Panc1 (cell line): Measurements from ENCODE around the gene SLC6A11. TPM values are rescaled to one million over a fixed set of nuclear protein-coding genes. Genes with fewer than 3 reads are reported as not detected.

ENCODE experiments used
- ATAC-seq: fragments of 200-7000 bp; cut with Tn5 transposase; 2 replicates; pipeline ENCODE4 v1.9.1; 2020; ENCODE audit warnings: mild to moderate bottlenecking, moderate library complexity
- BruUV-seq: library from RNA; stranded (reverse); fragments of 400-500 nt; replicated peaks from 2 replicates; lab custom pipeline; 2021; lab: Mats Ljungman, UMichigan
- CTCF ChIA-PET: fragments of 300-600 bp; sonication (Branson Sonifier 250); formaldehyde crosslinking; loops from one replicate; lab custom pipeline; 2022; ENCODE audit warnings: antibody characterized with exemption; lab: Charles Lee
- POLR2A ChIA-PET: fragments of 300-600 bp; sonication (Branson Sonifier 250); formaldehyde crosslinking; loops from one replicate; lab custom pipeline; 2022; ENCODE audit warnings: antibody characterized with exemption; lab: Charles Lee
- DNase-seq: peaks from one replicate; pipeline ENCODE4 v3.0.0-alpha.2; 2010; ENCODE audit warnings: low read depth, low spot score
- H3K27ac ChIP-seq: 2 replicates; pipeline ENCODE4 v1.5.1; 2011; ENCODE audit warnings: mild to moderate bottlenecking, low read length, inconsistent platforms
- H3K27me3 ChIP-seq: fragments of 200-500 bp; sonication (Bioruptor generic); 2 replicates; pipeline ENCODE4 v1.6.0; 2014; ENCODE audit warnings: low read length, inconsistent platforms; ENCODE audit not compliant: control insufficient read depth, insufficient read depth
- H3K36me3 ChIP-seq: fragments of 200-500 bp; sonication (Bioruptor generic); 2 replicates; pipeline ENCODE4 v1.5.1; 2014; ENCODE audit warnings: inconsistent platforms, mild to moderate bottlenecking, low read length, moderate library complexity; ENCODE audit not compliant: control insufficient read depth, insufficient read depth
- H3K4me1 ChIP-seq: 2 replicates; pipeline ENCODE4 v1.5.1; 2011; ENCODE audit warnings: inconsistent platforms, mild to moderate bottlenecking, low read length, moderate library complexity; ENCODE audit not compliant: control insufficient read depth, insufficient read depth
- H3K4me3 ChIP-seq, 2 experiments: 2 replicates each; pipeline ENCODE4 v1.5.1; 2011 to 2012; ENCODE audit warnings: low read depth in 2 of 2, low read length in 2 of 2, mild to moderate bottlenecking in 2 of 2, inconsistent platforms in 1 of 2, moderate library complexity in 1 of 2
- H3K9me3 ChIP-seq: fragments of 200-500 bp; sonication (Bioruptor generic); 2 replicates; pipeline ENCODE4 v1.5.1; 2014; ENCODE audit warnings: low read depth, mild to moderate bottlenecking, inconsistent platforms, low read length, moderate library complexity; ENCODE audit not compliant: control insufficient read depth, insufficient read depth
- POLR2AphosphoS5 ChIP-seq: IDR thresholded peaks from 2 replicates; pipeline ENCODE4 v1.6.1; 2012; ENCODE audit warnings: mild to moderate bottlenecking, low read depth, low read length, moderate library complexity
- SIN3A ChIP-seq: IDR thresholded peaks from 2 replicates; pipeline ENCODE4 v1.6.1; 2012; ENCODE audit warnings: low read depth, mild to moderate bottlenecking, low read length, moderate library complexity, borderline replicate concordance; ENCODE audit not compliant: insufficient read depth
- TCF7L2 ChIP-seq: IDR thresholded peaks from 2 replicates; pipeline ENCODE4 v1.6.1; 2011; ENCODE audit warnings: mild to moderate bottlenecking, low read depth, low read length, inconsistent platforms
- in situ Hi-C: cut with HindIII; loops from 2 replicates; pipeline ENCODE4 v1.10.0; 2016; ENCODE audit warnings: low sequenced_read_pairs, low pct_unique_long_range_greater_than_20kb
- intact Hi-C: fragments of 100-400 bp; cut with micrococcal nuclease; formaldehyde crosslinking; loops from one replicate; pipeline ENCODE4 v1.10.0; 2022; ENCODE audit not compliant: unreplicated experiment
- total RNA-seq: library from RNA; stranded (reverse); gene quantifications from one replicate; pipeline ENCODE4 v1.2.1, GENCODE V29; 2021; ENCODE audit not compliant: unreplicated experiment
- TF ChIP-seq, protein P1 (sequence below): fragments of 450-650 bp; IDR thresholded peaks from 2 replicates; pipeline ENCODE4 v1.5.1; 2017; ENCODE audit warnings: mild to moderate bottlenecking
- TF ChIP-seq, protein P2 (sequence below), 2 experiments: IDR thresholded peaks; 2 replicates each; pipeline ENCODE4 v1.6.1; 2011 to 2012; ENCODE audit warnings: low read depth in 2 of 2, control low read depth in 1 of 2, low read length in 1 of 2, mild to moderate bottlenecking in 1 of 2, moderate library complexity in 1 of 2; ENCODE audit not compliant: insufficient read depth in 1 of 2

Gene SLC6A11
- total RNA-seq, 1 experiment from 2014 or later = not detected

DNA sequence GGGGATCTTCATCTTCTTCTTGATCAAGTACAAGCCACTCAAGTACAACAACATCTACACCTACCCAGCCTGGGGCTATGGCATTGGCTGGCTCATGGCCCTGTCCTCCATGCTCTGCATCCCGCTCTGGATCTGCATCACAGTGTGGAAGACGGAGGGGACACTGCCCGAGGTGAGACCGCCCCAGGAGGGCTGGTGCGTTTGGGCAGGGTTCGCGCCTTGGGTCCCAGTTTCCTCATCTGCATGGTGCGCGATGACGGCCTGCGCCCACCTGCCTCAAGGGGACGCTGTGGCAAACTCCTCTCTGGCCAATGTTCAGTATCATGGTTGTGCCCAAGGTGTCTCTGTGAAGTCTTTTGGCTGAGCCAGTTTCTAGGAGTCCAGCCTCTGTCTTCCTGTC lies 119.0 kb downstream of the SLC6A11 start:
- intact Hi-C loops = no loop called here
- no peaks in the 10 kb centered on the region for H3K9me3 ChIP-seq
- H3K36me3 ChIP-seq = no peaks in the 10 kb centered on the region
- ATAC-seq = no peak
- in situ Hi-C loops = no loop called here
- no peak overlapping the region for H3K27ac ChIP-seq
- H3K27me3 ChIP-seq = no peaks in the 10 kb centered on the region; the same call in 1 of the 2 replicates
- DNase-seq = no peak
- H3K4me3 ChIP-seq = no peak overlapping the region
- POLR2A ChIA-PET = no interaction called here
- TF ChIP-seq, protein P1, sequence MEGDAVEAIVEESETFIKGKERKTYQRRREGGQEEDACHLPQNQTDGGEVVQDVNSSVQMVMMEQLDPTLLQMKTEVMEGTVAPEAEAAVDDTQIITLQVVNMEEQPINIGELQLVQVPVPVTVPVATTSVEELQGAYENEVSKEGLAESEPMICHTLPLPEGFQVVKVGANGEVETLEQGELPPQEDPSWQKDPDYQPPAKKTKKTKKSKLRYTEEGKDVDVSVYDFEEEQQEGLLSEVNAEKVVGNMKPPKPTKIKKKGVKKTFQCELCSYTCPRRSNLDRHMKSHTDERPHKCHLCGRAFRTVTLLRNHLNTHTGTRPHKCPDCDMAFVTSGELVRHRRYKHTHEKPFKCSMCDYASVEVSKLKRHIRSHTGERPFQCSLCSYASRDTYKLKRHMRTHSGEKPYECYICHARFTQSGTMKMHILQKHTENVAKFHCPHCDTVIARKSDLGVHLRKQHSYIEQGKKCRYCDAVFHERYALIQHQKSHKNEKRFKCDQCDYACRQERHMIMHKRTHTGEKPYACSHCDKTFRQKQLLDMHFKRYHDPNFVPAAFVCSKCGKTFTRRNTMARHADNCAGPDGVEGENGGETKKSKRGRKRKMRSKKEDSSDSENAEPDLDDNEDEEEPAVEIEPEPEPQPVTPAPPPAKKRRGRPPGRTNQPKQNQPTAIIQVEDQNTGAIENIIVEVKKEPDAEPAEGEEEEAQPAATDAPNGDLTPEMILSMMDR = no peak
- CTCF ChIA-PET = no interaction called here
- no peaks in the 10 kb centered on the region; the same call in 1 of the 2 replicates for H3K4me1 ChIP-seq
- BruUV-seq = no TSS peak

DNA sequence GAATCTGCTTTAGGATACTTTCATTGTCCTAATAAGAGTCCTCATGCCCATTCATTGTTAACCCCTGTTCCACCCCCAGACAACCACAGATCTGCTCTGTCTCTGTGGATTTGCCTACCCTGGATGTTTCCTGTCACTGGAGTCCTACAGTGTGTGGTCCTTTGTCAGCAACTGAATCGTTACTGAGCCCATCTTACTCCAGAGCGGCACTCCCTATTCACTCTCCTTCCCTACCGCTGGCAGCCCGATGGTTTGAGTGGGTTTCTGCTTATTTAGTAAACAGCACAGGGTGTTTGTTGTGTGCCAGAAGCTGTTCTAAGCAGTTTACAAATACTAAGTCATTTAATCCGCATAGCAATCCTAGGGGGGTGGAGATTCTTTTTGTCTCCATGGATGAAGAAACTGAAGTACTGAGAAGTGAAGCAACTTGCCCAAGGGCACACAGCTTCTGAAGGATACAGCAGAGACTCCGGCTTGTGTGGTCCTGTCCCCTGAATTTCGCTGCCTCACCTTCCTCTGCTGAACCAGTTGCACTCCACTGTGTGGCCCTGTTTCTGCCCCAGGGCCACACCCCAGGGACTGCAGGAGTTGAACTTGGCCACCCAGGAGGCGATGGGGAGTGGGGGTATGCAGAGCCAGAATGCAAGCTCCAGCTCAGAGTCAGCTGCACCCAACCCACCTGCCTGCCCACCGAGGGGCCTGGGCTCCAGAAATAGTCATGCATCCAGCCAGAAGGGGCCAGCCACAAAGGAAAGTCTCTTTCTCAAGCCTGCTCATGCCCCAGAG lies 120.0 kb downstream of the SLC6A11 start:
- ATAC-seq (no peak), DNase-seq (no peak)
- no TSS peak for BruUV-seq
- Histone ChIP-seq H3K4me3 (no peak overlapping the region), H3K27me3 (no peaks in the 10 kb centered on the region; the same call in 1 of the 2 replicates), H3K27ac (no peak overlapping the region), H3K4me1 (no peaks in the 10 kb centered on the region; the same call in 1 of the 2 replicates), H3K36me3 (no peaks in the 10 kb centered on the region), H3K9me3 (no peaks in the 10 kb centered on the region)
- ChIA-PET POLR2A (no interaction called here), CTCF (no interaction called here)
- in situ Hi-C loops = no loop called here
- intact Hi-C loops = no loop called here
- TF ChIP-seq, protein P1 = no peak
- TF ChIP-seq SIN3A = no peak
- TF ChIP-seq TCF7L2 = no peak
- TF ChIP-seq POLR2AphosphoS5 = no peak
- TF ChIP-seq, protein P2, sequence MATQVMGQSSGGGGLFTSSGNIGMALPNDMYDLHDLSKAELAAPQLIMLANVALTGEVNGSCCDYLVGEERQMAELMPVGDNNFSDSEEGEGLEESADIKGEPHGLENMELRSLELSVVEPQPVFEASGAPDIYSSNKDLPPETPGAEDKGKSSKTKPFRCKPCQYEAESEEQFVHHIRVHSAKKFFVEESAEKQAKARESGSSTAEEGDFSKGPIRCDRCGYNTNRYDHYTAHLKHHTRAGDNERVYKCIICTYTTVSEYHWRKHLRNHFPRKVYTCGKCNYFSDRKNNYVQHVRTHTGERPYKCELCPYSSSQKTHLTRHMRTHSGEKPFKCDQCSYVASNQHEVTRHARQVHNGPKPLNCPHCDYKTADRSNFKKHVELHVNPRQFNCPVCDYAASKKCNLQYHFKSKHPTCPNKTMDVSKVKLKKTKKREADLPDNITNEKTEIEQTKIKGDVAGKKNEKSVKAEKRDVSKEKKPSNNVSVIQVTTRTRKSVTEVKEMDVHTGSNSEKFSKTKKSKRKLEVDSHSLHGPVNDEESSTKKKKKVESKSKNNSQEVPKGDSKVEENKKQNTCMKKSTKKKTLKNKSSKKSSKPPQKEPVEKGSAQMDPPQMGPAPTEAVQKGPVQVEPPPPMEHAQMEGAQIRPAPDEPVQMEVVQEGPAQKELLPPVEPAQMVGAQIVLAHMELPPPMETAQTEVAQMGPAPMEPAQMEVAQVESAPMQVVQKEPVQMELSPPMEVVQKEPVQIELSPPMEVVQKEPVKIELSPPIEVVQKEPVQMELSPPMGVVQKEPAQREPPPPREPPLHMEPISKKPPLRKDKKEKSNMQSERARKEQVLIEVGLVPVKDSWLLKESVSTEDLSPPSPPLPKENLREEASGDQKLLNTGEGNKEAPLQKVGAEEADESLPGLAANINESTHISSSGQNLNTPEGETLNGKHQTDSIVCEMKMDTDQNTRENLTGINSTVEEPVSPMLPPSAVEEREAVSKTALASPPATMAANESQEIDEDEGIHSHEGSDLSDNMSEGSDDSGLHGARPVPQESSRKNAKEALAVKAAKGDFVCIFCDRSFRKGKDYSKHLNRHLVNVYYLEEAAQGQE (IDR thresholded peaks at IDR 0.05; ENCODE audit: insufficient read depth in 1 of 2, low read depth in 2 of 2, low read length in 1 of 2) = no peak
